ENCODE data around the gene COLQ.
"Not testable (repeated sequence)": the region's sequence is repeated elsewhere in the genome, so short reads cannot be mapped to it uniquely, and the experiment has no call there.

The COLQ gene

DNA sequence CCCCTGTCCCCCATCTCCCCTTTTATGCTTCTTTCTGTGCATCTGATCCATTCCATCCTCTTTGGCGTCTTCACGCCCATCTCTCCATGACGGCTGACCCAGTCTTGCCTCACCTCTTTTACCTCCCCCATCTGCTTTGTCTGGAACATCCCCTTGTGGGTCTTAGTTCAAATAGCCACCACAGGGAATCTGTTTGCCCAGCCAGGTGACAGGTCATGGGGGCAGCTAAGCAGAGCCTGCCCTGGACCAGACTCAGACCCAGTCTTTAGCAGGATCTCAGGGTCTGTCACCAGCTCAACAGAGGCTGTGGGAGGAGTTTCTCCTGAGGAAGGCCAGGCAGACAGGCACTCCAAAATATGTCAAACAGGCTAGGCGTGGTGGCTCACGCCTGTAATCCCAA, 28.1 kb downstream of the COLQ start:
- FAIRE-seq: no peak

DNA sequence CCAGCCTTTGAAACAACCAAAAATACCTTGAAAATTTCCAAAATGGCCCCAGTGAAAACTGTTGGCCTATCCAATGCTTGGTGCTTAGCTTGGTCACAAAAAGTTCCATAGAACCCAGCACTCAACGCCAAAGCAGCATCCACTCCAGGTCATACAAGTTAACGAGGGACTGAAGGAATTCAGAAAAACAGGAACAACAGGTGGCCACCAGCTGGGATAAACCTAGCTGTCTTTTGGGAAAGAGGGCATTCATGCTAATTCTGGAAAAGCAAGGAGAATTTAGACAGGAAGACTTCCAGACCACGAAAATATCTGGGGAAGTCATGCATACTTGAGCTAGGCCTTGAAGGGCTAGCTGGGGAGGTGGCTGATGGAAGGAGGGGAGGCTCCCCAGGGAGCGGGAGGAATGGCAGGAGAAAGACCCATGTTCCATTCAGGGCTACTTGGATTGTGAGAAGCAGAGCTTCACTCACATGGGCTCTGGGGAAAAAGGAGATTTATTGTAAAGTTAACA, 28.6 kb downstream of the COLQ start:
- DNase-seq (ENCODE audit: low spot score) (no peak), FAIRE-seq (no peak)

More for the DNA sequence above, 28.1 kb downstream of the COLQ start:
- DNase-seq (ENCODE audit: low spot score): no peak

DNA sequence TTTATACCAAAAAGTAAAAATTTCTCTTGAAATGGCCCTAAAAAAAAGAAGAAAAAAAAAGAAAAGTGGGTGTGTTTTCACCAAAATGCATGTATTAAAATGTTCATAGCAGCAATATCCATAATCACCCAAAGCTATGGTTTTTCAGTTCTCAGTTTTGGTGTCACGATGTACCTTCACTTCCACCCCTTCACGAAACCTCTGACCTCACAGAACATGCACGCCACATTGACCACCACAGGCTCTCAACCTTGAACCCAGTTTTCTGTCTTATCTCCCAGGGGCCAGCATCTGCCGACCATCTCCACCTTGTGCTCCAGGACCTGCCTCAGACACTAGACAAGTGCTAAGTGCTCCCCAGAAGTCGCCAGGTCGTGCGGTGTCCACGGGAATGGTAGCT, 30.4 kb downstream of the COLQ start:
- DNase-seq (ENCODE audit: low spot score) (no peak), FAIRE-seq (no peak)

- no peak for FAIRE-seq
Observed at GRCh38 chr3:15490158-15490557, 31.3 kb downstream of the COLQ start.

GRCh38 chr3:15488002-15488401, 33.5 kb downstream of the COLQ start:
- DNase-seq (ENCODE audit: low spot score): no peak

More at GRCh38 chr3:15490158-15490557, 31.3 kb downstream of the COLQ start:
- no peak for DNase-seq (ENCODE audit: low spot score)

GRCh38 chr3:15486979-15487378, 34.5 kb downstream of the COLQ start:
- DNase-seq (ENCODE audit: low spot score) (no peak), FAIRE-seq (no peak)

More at GRCh38 chr3:15488002-15488401, 33.5 kb downstream of the COLQ start:
- FAIRE-seq: no peak

GRCh38 chr3:15486020-15486419, 35.5 kb downstream of the COLQ start:
- no peak for DNase-seq (ENCODE audit: low spot score)
- no peak for FAIRE-seq

- not testable (repeated sequence) for DNase-seq (ENCODE audit: low spot score); FAIRE-seq
Observed at GRCh38 chr3:15484551-15484950, 37.0 kb downstream of the COLQ start.

GRCh38 chr3:15479400-15480224, 41.9 kb downstream of the COLQ start:
- no peak for FAIRE-seq
- DNase-seq (ENCODE audit: low spot score): no peak

DNA sequence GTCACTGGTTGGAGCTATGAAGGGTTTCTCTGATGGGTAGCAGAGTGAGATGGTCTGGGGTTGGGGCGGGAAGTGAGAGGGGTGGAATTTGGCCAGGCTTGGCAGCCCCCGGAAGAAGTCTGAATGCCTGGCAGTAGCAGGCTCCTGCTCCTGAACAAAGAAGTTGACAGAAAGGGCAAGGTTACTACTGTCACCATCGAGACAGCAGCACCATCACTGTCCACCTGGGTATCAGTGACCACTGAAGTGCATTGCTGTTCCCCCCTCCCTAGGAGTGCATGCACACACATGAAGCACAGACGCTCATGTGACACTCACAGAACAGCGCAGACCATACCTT, 42.9 kb downstream of the COLQ start:
- FAIRE-seq: no peak
- no peak for DNase-seq (ENCODE audit: low spot score)

GRCh38 chr3:15477951-15478639, 43.4 kb downstream of the COLQ start:
- FAIRE-seq: no peak
- no peak for DNase-seq (ENCODE audit: low spot score)

GRCh38 chr3:15476378-15476777, 45.1 kb downstream of the COLQ start:
- no peak for FAIRE-seq
- DNase-seq (ENCODE audit: low spot score): no peak

GRCh38 chr3:15475161-15475560, 46.3 kb downstream of the COLQ start:
- no peak for FAIRE-seq
- no peak for DNase-seq (ENCODE audit: low spot score)

DNA sequence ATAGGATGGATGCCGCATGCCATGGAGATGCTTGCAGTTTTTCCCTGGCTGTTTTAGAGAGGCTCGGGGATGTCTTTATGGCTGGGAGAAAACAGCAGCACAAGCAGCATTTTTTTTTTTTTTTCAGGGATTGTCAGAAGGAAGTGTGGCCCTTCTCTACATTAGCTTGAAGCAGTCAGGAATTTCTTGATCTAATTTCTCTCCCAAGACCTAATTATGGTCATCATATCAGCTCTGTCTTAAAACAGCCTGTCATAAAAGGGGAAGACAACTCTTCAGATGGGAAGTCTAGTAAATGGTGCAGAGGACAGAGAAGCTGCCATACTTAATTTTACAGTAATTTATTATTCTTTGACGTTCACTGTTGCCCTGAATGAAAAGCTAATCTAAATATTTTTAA, 49.6 kb downstream of the COLQ start:
- FAIRE-seq (no peak), DNase-seq (ENCODE audit: low spot score) (no peak)

DNA sequence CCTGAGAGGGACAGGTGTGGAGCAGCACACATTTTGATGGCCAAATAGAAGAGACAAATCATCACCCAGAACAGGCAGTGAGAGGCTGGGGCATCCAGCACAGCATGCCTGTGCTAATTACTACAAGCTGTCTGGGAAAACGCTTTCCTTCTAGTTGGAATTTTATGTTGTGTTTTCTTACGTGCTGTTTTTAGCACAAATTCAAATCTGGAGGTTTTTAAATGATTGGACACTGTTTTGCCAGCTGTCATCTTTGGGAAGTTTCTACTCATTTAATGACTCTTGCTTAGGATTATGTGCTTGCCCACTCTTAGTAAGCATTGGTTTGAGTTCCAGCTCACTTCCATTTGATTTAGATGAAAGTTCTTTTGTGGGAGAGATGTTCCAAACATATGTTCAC, 50.7 kb downstream of the COLQ start:
- no peak for DNase-seq (ENCODE audit: low spot score)
- no peak for FAIRE-seq

GRCh38 chr3:15470261-15470660, 51.2 kb downstream of the COLQ start:
- FAIRE-seq: no peak
- DNase-seq (ENCODE audit: low spot score): no peak

DNA sequence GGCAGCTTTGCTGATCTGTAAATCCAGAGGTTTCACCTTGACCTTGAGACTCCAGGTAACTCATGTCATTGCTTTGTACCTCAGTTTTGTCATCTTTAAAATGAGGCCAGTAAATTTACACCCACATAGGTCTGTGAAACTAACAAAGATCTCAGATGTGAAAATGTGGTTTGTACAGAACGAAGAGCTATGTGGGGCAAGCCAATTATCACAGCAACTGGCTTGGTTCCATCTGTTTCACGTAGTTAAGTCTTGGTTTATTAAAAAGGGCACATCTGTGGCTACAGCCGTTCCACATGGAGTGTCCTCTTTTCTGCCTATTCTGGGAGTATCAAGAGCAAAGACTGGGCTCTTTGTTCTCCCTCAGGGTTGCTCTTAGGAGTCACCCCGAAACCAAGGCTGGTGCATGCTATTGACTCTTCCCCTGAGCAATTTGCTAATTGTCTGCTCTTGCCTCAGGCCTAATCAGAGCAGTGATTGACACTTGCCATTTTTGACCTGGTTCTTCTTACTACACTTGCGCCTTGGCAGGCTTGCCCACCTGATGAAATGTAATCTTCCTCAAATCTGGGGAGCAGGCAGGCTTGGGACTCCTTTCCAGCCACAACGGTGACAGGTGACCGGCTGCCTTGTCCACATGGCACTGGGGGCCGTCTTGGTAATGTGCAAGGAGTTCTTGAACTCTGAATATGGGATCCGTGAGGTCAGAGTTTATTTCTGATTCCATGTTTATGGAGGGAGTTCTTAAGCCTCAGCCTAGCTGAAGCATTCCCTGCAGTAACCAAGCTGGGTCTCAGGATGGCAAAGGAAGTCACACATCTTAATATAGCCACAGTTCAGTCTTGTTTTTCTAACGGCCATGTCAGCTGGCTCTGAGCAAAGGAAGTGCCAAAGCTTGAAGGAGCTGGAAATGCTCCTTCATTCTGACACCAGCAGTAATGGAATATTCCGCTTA, 54.0 kb downstream of the COLQ start:
- FAIRE-seq (no peak), DNase-seq (ENCODE audit: low spot score) (no peak)

DNA sequence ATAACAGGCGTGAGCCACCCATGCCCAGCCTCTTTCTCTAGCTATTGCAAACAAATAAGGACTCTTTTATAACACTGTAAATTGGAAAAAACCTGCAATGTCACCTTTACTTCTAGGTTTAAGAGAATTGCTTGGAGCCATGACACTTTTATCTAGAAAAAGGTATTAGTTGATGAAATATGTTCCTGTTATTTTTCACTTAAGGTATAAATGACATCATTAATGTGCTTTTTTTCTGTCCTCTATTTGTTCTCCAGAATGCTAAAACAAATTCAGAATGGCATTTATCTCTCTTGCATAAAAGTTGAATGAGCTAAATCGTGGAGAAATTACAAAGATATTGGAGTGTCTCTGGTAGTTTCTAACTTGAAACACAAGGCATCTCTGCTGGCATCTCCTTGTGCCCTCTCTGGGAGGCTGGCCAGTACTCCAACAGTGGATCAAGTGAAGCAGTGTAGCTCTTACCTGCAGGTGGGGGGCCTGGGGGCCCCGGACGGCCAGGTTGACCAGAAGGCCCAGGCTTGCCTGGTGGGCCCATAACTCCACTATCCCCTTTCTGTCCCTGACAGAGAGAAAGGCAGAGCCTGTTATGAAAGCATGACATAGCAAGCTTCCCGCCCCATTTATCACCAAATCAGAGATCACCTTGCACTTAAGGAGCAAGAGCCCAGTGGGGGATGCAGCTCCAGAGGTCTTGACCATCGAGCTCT, 55.5 kb downstream of the COLQ start:
- DNase-seq (ENCODE audit: low spot score) (no peak), FAIRE-seq (no peak)

GRCh38 chr3:15462451-15462850, 59.1 kb downstream of the COLQ start:
- DNase-seq (ENCODE audit: low spot score) (no peak), FAIRE-seq (no peak)

DNA sequence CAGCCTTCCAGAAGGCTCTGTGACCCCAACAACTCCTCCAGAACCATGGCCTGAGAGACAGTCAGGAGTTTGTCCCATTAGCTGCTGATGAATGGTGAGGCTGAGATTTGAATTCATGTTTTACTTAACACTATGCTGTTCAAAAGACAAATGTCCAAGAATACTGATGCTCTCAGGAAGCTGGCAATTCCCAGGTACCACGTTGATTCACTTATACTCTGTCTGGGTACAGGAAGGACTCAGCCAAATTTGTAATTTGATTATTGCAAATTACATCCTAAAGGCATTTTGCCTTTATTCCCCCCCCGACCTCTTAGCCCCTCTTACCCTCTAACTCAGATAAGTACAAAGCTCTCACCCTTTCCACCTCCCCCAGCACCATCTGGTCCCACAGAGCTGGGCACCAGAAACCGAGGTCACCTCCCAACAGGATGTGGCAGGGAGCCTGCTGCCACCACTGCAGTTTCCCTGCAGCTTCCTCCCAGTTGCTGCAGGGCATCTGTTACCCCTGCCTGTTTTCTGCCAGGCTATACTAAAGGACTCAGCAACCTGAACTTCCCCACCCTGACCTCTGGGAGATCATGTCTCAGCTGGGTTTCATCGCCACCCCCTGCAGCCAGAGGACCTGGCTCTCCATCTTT, 60.5 kb downstream of the COLQ start:
- DNase-seq (ENCODE audit: low spot score) (no peak), FAIRE-seq (no peak)

All from RCC 7860 (cell line).